HCT116 (cell line): Measurements from ENCODE around the gene IRAK4. TPM values are rescaled to one million over a fixed set of nuclear protein-coding genes. Genes with fewer than 3 reads are reported as not detected.

Experiments
- ATAC-seq: fragments of 200-7000 bp; cut with Tn5 transposase; 2 replicates; pipeline ENCODE4 v1.9.1; 2020; ENCODE audit warnings: mild to moderate bottlenecking, moderate library complexity
- BruUV-seq: library from RNA; stranded (reverse); fragments of 400-500 nt; replicated peaks from 2 replicates; lab custom pipeline; 2021; lab: Mats Ljungman, UMichigan
- CTCF ChIA-PET: fragments of 300-600 bp; sonication (Branson Sonifier 250); formaldehyde crosslinking; loops from one replicate; lab custom pipeline; 2021; ENCODE audit warnings: antibody characterized with exemption; lab: Charles Lee
- POLR2A ChIA-PET: fragments of 300-600, 350-600 bp; sonication (Branson Sonifier 250); formaldehyde crosslinking; loops from one replicate; lab custom pipeline; 2021; ENCODE audit warnings: antibody characterized with exemption; lab: Charles Lee
- RAD21 ChIA-PET, 2 experiments: fragments of 300-600 bp; sonication (Branson Sonifier 250); formaldehyde crosslinking; loops; one replicate each; lab custom pipeline; 2023; ENCODE audit warnings: low total read pairs in 2 of 2; ENCODE audit not compliant: uncharacterized antibody in 2 of 2, unreplicated experiment in 2 of 2, low non-redundant PET in 1 of 2; lab: Charles Lee
- DNase-seq: peaks from one replicate; pipeline ENCODE4 v3.0.0-alpha.2; 2010; ENCODE audit warnings: low read depth, low spot score
- H2AFZ ChIP-seq: fragments of 200-600 bp; shearing (Covaris generic), sonication (generic); 2 replicates; pipeline ENCODE4 v1.6.1; 2017; ENCODE audit warnings: low read depth, mixed run types, mixed read lengths, antibody characterized with exemption, low read length; ENCODE audit not compliant: poor library complexity, severe bottlenecking
- H3K27ac ChIP-seq: 2 replicates; pipeline ENCODE4 v1.5.1; 2012; ENCODE audit warnings: low read depth, low read length
- H3K27me3 ChIP-seq: fragments of 200-600 bp; sonication (generic); 2 replicates; pipeline ENCODE4 v1.6.1; 2016; ENCODE audit warnings: mixed run types, low read length, mixed read lengths; ENCODE audit not compliant: insufficient read depth
- H3K36me3 ChIP-seq, 2 experiments: fragments of 200-500 bp in 1 of 2; fragments of 200-600 bp in 1 of 2; sonication (Bioruptor generic) in 1 of 2; sonication (generic) in 1 of 2; 2 replicates each; pipeline versions ENCODE4 v1.5.1 to v1.6.1; 2014 to 2016; ENCODE audit warnings: low read length in 2 of 2, inconsistent platforms in 1 of 2, mixed read lengths in 1 of 2, mixed run types in 1 of 2; ENCODE audit not compliant: insufficient read depth in 2 of 2, control insufficient read depth in 1 of 2
- H3K4me1 ChIP-seq, 2 experiments: fragments of 200-600 bp in 1 of 2; sonication (generic) in 1 of 2; 2 replicates each; pipeline versions ENCODE4 v1.5.1 to v1.6.1; 2012 to 2017; ENCODE audit warnings: low read length in 2 of 2, inconsistent platforms in 1 of 2, mild to moderate bottlenecking in 1 of 2, mixed read lengths in 1 of 2, mixed run types in 1 of 2, moderate library complexity in 1 of 2; ENCODE audit not compliant: insufficient read depth in 2 of 2, control insufficient read depth in 1 of 2
- H3K4me2 ChIP-seq: fragments of 200-600 bp; sonication (generic); 2 replicates; pipeline ENCODE4 v1.6.1; 2017; ENCODE audit warnings: mixed run types, low read length, mixed read lengths
- H3K4me3 ChIP-seq, 2 experiments: fragments of 200-600 bp in 1 of 2; sonication (generic) in 1 of 2; replicated peaks in 1 of 2; 2 replicates each; pipeline ENCODE4 v1.5.1; 2011 to 2016; ENCODE audit warnings: low read length in 2 of 2, control low read depth in 1 of 2, low read depth in 1 of 2, mild to moderate bottlenecking in 1 of 2, mixed read lengths in 1 of 2, mixed run types in 1 of 2
- H3K79me2 ChIP-seq: fragments of 200-600 bp; sonication (generic); 2 replicates; pipeline ENCODE4 v1.6.1; 2017; ENCODE audit warnings: mild to moderate bottlenecking, mixed run types, low read length, moderate library complexity, mixed read lengths; ENCODE audit not compliant: insufficient read depth
- H3K9ac ChIP-seq: fragments of 200-600 bp; sonication (generic); 2 replicates; pipeline ENCODE4 v1.6.1; 2016; ENCODE audit warnings: low read length, mixed read lengths
- H3K9me2 ChIP-seq: fragments of 200-600 bp; sonication (generic), shearing (Covaris generic); 2 replicates; pipeline ENCODE4 v1.6.1; 2017; ENCODE audit warnings: mixed run types, mild to moderate bottlenecking, moderate library complexity; ENCODE audit not compliant: insufficient read depth
- H3K9me3 ChIP-seq, 2 experiments: fragments of 200-500 bp in 1 of 2; fragments of 200-600 bp in 1 of 2; sonication (Bioruptor generic) in 1 of 2; sonication (generic) in 1 of 2; 2 replicates each; pipeline ENCODE4 v1.6.1; 2014 to 2017; ENCODE audit warnings: low read length in 2 of 2, mixed read lengths in 2 of 2, inconsistent platforms in 1 of 2, low read depth in 1 of 2, mild to moderate bottlenecking in 1 of 2, mixed run types in 1 of 2, moderate library complexity in 1 of 2; ENCODE audit not compliant: control insufficient read depth in 1 of 2, insufficient read depth in 1 of 2
- H4K20me1 ChIP-seq: fragments of 200-600 bp; sonication (generic), shearing (Covaris generic); 2 replicates; pipeline ENCODE4 v1.6.1; 2017; ENCODE audit warnings: mixed run types, mild to moderate bottlenecking, moderate library complexity; ENCODE audit not compliant: insufficient read depth
- CBX3 ChIP-seq: IDR thresholded peaks from 2 replicates; pipeline ENCODE4 v1.6.1; 2012; ENCODE audit warnings: low read depth
- CTCF ChIP-seq, 3 experiments: fragments of 200-600 bp in 1 of 3; sonication (generic) in 1 of 3; IDR thresholded peaks in 2 of 3; conservative IDR thresholded peaks in 1 of 3; 2 replicates each; pipeline ENCODE4 v1.5.1; 2012 to 2017; ENCODE audit warnings: low read depth in 2 of 3, low read length in 2 of 3, antibody characterized with exemption in 1 of 3, borderline replicate concordance in 1 of 3, control low read depth in 1 of 3, mild to moderate bottlenecking in 1 of 3, mixed read lengths in 1 of 3, mixed run types in 1 of 3, moderate library complexity in 1 of 3; ENCODE audit not compliant: insufficient read depth in 1 of 3
- EZH2phosphoT487 ChIP-seq: fragments of 200-600 bp; IDR thresholded peaks from 2 replicates; pipeline ENCODE4 v1.6.1; 2018; ENCODE audit warnings: antibody characterized with exemption, borderline replicate concordance
- RAD21 ChIP-seq: IDR thresholded peaks from 2 replicates; pipeline ENCODE4 v1.6.1; 2012; ENCODE audit warnings: low read depth, mild to moderate bottlenecking
- SIN3A ChIP-seq: IDR thresholded peaks from 2 replicates; pipeline ENCODE4 v1.6.1; 2012; ENCODE audit warnings: low read depth
- SRF ChIP-seq: IDR thresholded peaks from 2 replicates; pipeline ENCODE4 v1.6.1; 2012; ENCODE audit warnings: low read depth
- intact Hi-C: fragments of 100-400 bp; cut with micrococcal nuclease; formaldehyde crosslinking; loops from 2 replicates; pipeline ENCODE4 v1.10.0; 2022
- total RNA-seq: library from RNA; stranded (reverse); gene quantifications from one replicate; pipeline ENCODE4 v1.2.1, GENCODE V29; 2021; ENCODE audit not compliant: unreplicated experiment

Gene IRAK4
- total RNA-seq, 1 experiment from 2014 or later, result 6.9 TPM

- TSS peak; percentile 52 for BruUV-seq
Measured at GRCh38 chr12:43805149-43805859, 46.6 kb downstream of the IRAK4 start.

More at GRCh38 chr12:43805149-43805859, 46.6 kb downstream of the IRAK4 start:
- H3K36me3 ChIP-seq, result peaks cover 17 to 28% of the 10 kb centered on the region in 2 experiments
- H3K9me3 ChIP-seq, result no peaks in the 10 kb centered on the region
- intact Hi-C loops, result no loop called here
- no peak; the same call in 1 of the 2 replicates for ATAC-seq
- peak overlapping the region; percentile 82 for H3K9ac ChIP-seq
- H3K27me3 ChIP-seq, result no peaks in the 10 kb centered on the region
- H3K9me2 ChIP-seq, result no peaks in the 10 kb centered on the region
- RAD21 ChIA-PET, result interaction anchor here in 1 of 2 experiments (1.3 kb wide), 1 partner anchor 77 kb away, joined by 4 read pairs; no protein-coding TSS in a partner anchor
- H3K4me1 ChIP-seq, result peaks cover 9 to 15% of the 10 kb centered on the region in 2 experiments
- TF ChIP-seq EZH2phosphoT487 (no peak), RAD21 (no peak), SRF (peak; percentile 33; the same call in 1 of the 2 replicates), CTCF (IDR thresholded peaks at IDR 0.05 in 2 of 3, conservative IDR thresholded peaks at IDR 0.05 in 1 of 3; ENCODE audit: borderline replicate concordance in 1 of 3, insufficient read depth in 1 of 3, low read depth in 2 of 3, low read length in 2 of 3) (peak in 1 of 3 experiments; percentile 37; a peak in 1 of 6 replicates), SIN3A (peak; percentile 19; the same call in 1 of the 2 replicates), CBX3 (no peak)
- peak overlapping the region; percentile 76 for H3K27ac ChIP-seq
- peaks cover 46% of the 10 kb centered on the region for H3K79me2 ChIP-seq
- POLR2A ChIA-PET, result interaction anchor here (1.1 to 1.4 kb wide), 3 partner anchors 9 to 13 kb away, joined by 3 to 6 read pairs (median 4); no protein-coding TSS in a partner anchor
- no peak for DNase-seq
- CTCF ChIA-PET, result interaction anchor here (2.0 kb wide), 1 partner anchor 11 kb away, joined by 6 read pairs; no protein-coding TSS in a partner anchor
- H3K4me2 ChIP-seq, result peak overlapping the region; percentile 85
- H2AFZ ChIP-seq, result no peak overlapping the region
- H4K20me1 ChIP-seq, result no peaks in the 10 kb centered on the region
- H3K4me3 ChIP-seq, result peak overlapping the region; percentile 72 to 85
